Muscle layer of duodenum (tissue), 2 donors: ENCODE measurements around the gene NAV1.

Source experiments
- H3K27ac ChIP-seq: one replicate; pipeline ENCODE4 v1.7.0; 2013; ENCODE audit warnings: mild to moderate bottlenecking, low read length
- H3K27me3 ChIP-seq: one replicate; pipeline ENCODE4 v1.7.0; 2013; ENCODE audit warnings: low read depth, mild to moderate bottlenecking, control low read depth, low read length
- H3K36me3 ChIP-seq, 2 donors: one replicate each; pipeline ENCODE4 v1.7.0; 2013; ENCODE audit warnings: low read length in 2 of 2, control low read depth in 1 of 2, mild to moderate bottlenecking in 1 of 2; ENCODE audit not compliant: insufficient read depth in 2 of 2, control insufficient read depth in 1 of 2
- H3K4me1 ChIP-seq, 2 donors: one replicate each; pipeline ENCODE4 v1.7.0; 2013; ENCODE audit warnings: low read length in 2 of 2, mild to moderate bottlenecking in 2 of 2, control low read depth in 1 of 2, moderate library complexity in 1 of 2; ENCODE audit not compliant: insufficient read depth in 2 of 2, control insufficient read depth in 1 of 2
- H3K4me3 ChIP-seq, 2 donors: one replicate each; pipeline ENCODE4 v1.7.0; 2013; ENCODE audit warnings: low read length in 2 of 2, low read depth in 1 of 2, mild to moderate bottlenecking in 1 of 2
- H3K9me3 ChIP-seq, 2 donors: one replicate each; pipeline ENCODE4 v1.7.0; 2013; ENCODE audit warnings: low read length in 2 of 2, control low read depth in 1 of 2, mild to moderate bottlenecking in 1 of 2; ENCODE audit not compliant: control insufficient read depth in 1 of 2
- donor health status: healthy.

Gene NAV1

DNA sequence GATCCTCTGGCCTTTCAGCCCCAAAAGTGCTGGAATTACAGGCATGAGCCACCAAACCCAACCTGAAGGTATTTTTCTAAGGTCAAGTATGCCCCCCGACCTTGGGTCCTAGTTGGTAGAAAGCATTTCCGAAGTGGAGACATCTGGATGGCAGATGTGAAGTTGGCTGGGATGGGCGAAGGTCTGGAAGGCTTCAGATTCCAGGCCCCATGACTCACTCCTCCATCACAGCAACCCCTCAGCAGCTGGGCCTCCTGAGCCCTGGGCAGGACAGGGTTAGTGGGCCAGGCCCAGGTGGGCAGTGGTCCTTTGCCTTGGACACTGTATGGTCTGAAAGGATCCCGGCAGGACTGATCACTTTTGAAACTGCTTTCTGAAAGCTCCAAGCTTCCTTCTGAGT, 23.3 kb downstream of the NAV1 start:
- Histone ChIP-seq H3K9me3 (no peaks in the 10 kb centered on the region), H3K27ac (peak overlapping the region; percentile 63), H3K27me3 (no peaks in the 10 kb centered on the region), H3K4me3 (no peak overlapping the region), H3K4me1 (peaks cover 8 to 26% of the 10 kb centered on the region in 2 donors), H3K36me3 (no peaks in the 10 kb centered on the region)

DNA sequence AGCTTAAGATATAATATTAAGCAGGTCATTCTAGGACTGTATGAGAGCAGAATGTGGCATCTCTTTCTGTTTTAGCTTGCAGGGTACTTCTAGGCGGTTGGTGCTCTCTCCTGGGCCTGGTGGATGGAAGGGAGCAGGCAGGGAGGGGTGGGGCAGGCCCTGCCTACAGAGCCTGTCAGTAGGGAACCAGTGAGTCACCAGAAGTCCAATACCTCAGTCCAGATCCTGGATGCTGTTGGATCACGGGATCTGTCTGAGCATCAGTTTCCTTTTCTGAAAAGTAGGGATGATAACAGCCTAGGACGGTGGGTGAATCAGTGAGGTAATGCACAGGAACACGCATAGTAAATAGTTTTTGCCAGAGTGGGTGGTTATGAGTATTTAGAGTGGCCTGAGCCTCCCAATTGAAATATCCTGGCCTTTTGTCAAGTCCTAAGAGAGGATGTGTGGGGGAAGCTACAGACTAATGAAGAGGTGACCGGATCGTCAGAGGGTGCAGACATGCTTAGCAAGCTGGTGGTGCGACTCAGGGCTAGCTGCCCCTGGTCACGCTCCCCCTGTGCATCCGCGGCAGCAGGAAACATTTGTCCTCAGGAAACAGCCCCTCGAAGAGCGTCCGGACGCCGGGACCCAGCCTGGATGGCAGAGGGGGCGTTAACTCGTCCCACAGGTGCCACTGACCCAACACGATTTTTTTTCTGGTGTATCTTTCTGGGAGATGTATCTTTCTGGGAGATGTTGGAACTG, 23.9 kb downstream of the NAV1 start:
- Histone ChIP-seq H3K4me1 (peaks cover 8 to 21% of the 10 kb centered on the region in 2 donors), H3K4me3 (no peak overlapping the region), H3K9me3 (no peaks in the 10 kb centered on the region), H3K27me3 (no peaks in the 10 kb centered on the region), H3K27ac (peak overlapping the region; percentile 63), H3K36me3 (no peaks in the 10 kb centered on the region)

DNA sequence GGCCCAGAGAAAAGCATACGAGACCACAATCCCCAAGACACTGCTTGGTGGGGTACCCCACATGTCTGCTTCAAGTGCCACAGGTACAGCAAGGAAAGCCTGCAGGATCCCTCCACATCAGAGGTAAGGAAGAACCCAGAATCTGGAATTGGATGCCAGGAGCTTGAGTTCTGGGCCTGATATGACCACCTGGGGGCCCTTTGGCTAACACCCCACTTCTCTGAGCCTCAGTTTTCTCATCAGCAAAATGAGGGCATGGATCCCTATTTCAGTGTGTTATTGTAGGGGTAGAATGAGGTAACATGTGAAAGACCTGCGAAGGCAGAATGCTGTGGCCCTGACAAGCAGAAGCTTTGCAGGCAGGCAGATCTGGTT, 24.5 kb downstream of the NAV1 start:
- H3K9me3 ChIP-seq = no peaks in the 10 kb centered on the region
- no peak overlapping the region for H3K4me3 ChIP-seq
- peak overlapping the region; percentile 19 for H3K27ac ChIP-seq
- no peaks in the 10 kb centered on the region for H3K36me3 ChIP-seq
- H3K4me1 ChIP-seq = peaks cover 8 to 21% of the 10 kb centered on the region in 2 donors
- H3K27me3 ChIP-seq = no peaks in the 10 kb centered on the region

DNA sequence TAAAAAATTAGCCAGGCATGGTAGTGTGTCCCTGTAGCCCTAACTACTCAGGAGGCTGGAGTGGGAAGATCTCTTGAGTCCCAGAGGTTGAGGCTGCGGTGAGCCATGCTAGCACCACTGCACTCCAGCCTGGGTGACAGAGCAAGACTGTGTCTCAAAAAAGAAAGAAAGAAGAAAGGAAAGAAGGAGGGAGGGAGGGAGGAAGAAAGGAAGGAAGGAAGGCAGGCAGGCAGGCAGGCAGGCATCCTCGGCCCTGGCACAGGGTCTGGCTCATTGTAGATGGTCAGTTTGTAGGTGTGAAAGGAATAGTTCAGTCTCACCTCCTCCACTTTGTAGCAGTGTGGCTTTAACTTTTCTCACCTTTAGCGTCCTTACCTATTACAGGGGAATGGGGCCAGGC, 25.0 kb downstream of the NAV1 start:
- no peak overlapping the region for H3K27ac ChIP-seq
- no peaks in the 10 kb centered on the region for H3K27me3 ChIP-seq
- H3K36me3 ChIP-seq = no peaks in the 10 kb centered on the region
- no peaks in the 10 kb centered on the region for H3K9me3 ChIP-seq
- H3K4me1 ChIP-seq = peaks cover 8 to 21% of the 10 kb centered on the region in 2 donors
- no peak overlapping the region for H3K4me3 ChIP-seq

DNA sequence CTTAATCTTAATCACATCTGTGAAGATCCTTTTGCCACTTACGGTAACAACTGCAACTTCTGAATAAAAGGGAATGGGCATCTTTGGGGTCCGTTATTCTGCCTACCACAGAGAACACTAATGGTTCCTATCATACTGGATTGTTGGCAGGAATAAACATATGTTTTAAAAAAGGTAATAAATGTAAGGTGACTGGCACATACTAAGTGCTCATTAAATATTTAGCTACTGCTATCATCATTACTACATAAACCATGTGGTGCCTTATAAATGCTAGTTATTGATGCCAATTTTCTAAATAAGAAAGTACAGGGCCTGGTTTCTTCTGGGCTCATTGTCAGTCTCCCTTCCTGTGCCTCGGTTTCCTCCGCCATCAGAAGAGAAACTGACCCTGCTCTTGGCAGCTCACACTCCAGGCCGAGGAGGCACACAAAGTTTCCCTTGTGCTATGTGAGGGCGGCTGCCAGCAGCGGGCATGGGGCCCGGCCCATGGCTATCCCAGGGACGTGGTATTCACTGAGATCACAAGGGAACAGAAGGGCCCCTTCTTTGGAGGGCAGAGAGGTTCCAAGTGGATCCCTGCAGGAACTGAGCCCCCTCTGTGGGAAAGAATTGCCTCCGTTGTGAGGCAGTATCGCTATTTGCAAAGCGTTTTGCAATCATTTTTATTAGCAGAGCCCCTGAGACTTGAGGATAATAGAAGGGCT, 26.2 kb downstream of the NAV1 start:
- H3K27me3 ChIP-seq = no peaks in the 10 kb centered on the region
- no peak overlapping the region for H3K4me3 ChIP-seq
- no peaks in the 10 kb centered on the region for H3K36me3 ChIP-seq
- no peak overlapping the region for H3K27ac ChIP-seq
- peaks cover 8 to 12% of the 10 kb centered on the region in 2 donors for H3K4me1 ChIP-seq
- no peaks in the 10 kb centered on the region for H3K9me3 ChIP-seq

DNA sequence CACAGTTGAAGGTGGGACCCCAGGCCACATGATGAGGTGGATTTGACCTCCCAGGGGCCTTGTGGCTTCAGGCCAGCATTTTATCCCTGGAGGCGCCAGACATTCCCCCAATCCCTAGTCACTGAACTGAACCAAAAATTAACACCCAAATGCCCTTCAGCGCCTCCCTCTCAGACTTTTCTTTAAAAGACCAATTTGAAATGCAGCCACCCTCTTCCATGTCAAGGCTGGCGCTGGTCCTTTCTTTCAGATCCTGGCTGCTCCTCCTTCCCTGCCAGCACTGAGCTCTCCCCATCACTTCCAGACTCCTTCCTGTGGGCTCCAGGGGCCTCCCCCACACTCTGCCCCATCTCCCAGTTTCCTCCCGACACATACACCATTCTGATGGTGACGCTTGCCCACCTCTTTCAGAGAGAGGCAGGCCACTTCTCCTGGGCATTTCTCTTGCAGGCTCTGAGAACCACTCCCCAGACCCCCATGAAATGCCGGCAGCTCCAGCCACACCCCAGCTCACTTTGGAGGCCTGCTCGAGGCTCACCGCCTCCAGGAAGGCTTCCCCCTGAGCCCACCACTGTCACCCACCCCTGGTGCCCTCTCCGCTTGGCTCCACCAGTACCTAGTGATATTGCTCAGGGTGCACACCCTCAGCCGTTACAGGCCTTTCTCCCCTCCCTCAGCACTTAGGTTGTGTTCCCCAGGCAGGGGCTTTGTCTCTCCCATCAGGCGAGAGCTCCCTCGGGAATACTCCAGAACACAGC, 27.0 kb downstream of the NAV1 start:
- Histone ChIP-seq H3K36me3 (no peaks in the 10 kb centered on the region), H3K4me1 (peaks cover 8 to 9% of the 10 kb centered on the region in 2 donors), H3K4me3 (no peak overlapping the region), H3K27me3 (no peaks in the 10 kb centered on the region), H3K27ac (no peak overlapping the region), H3K9me3 (no peaks in the 10 kb centered on the region)

DNA sequence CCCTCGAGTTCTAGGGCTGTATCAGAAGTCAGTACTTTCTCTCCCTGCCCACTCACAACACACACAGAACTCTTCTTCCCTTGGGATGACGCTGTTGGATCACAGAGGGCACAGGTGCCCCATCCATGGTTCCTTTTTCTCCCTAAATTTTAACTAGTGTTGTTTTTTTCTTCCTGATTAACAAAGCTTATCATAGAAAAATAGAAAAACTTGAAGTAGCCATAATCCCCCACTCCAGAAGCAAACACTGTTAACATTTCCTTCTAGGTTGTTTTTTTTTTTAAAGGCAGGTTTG, 27.5 kb downstream of the NAV1 start:
- no peak overlapping the region for H3K4me3 ChIP-seq
- H3K4me1 ChIP-seq = peaks cover 5 to 9% of the 10 kb centered on the region in 2 donors
- no peaks in the 10 kb centered on the region for H3K9me3 ChIP-seq
- no peak overlapping the region for H3K27ac ChIP-seq
- no peaks in the 10 kb centered on the region for H3K27me3 ChIP-seq
- no peaks in the 10 kb centered on the region for H3K36me3 ChIP-seq

DNA sequence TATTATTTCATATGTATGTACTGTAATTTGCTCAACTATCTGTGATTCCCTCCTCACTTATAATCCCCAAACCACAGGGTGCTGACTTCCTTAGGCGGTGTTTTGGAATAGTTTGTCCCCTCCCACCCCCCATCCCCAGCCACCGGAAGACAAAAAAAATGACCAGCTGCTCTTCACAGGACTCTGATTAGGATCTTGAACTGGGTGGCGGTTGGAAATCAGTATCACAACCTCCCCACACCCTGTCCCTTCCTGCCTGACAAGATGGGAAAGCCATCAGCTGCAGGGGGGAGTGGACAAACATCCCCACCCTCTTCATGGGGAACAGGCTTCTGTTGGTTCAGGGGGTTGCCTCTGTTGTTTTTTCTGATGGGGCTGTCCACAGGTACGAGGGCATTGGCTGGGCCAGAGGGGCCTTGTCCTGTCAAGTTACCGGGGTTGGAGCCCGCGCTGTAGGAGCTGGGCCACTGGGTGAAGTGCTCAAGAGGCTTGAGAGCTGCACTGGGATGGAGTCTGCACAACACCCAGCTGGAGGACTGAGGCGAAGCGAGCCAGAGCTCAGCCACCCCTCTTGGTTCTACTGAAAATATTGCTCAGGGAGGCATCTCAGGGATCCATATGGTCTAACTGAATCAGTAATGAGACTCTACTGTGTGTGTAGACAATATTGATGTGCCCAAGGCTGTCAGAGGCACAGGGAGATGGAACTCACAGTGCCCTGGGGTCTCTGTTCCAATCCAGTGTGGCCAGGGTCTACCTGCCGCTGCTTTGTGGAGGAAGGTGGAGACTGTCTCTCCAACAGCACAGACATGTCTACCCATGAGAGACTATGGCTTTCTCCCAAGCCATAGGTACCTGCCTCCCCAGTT, 28.2 kb downstream of the NAV1 start:
- Histone ChIP-seq H3K9me3 (no peaks in the 10 kb centered on the region), H3K4me1 (peaks cover 4 to 9% of the 10 kb centered on the region in 2 donors), H3K27me3 (no peaks in the 10 kb centered on the region), H3K36me3 (no peaks in the 10 kb centered on the region), H3K4me3 (no peak overlapping the region), H3K27ac (no peak overlapping the region)

DNA sequence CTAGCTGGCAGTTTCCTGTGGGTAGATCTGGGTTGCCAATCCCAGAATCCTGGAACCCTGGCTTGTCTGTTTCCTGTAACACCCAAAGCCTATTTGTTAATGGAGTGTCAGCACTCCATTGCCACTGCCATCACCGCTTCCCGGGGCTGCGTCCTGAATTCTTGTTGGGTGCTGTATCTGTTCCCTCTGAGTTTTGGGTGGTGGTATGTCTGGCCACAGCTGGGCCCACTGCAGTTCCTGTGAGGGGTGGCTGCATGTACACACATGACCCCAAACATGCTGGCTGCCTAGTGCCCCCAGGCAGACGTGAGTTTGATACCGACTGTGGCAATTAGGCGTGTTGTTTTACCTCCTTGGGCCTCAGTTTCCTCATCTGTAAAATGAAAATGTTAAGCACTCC, 29.3 kb downstream of the NAV1 start:
- no peaks in the 10 kb centered on the region for H3K36me3 ChIP-seq

DNA sequence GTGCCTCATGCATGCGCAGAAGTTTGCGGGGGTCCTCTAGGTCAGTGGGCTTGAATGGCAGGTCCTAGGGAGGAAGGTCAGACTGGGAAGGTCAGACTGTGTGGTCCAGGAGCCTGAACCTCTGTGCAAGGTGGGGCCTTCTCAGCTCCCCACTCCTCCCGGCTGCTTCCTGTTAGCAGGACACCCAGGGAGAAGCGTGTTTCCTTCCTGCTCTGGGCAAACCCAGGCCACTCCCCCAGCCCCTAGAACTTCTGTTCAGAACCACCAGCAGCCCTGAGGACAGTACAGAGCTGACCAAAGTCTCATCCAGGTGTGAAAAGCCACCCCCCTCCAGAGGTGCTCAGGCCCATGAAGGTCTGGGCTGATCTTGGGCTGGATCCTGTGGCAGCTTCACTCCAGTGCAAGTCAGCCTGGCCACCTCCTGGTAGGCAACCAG, 29.9 kb downstream of the NAV1 start:
- no peaks in the 10 kb centered on the region for H3K36me3 ChIP-seq
- peaks cover 0 to 3% of the 10 kb centered on the region in 2 donors for H3K4me1 ChIP-seq
- H3K4me3 ChIP-seq = no peak overlapping the region
- no peaks in the 10 kb centered on the region for H3K27me3 ChIP-seq
- no peak overlapping the region for H3K27ac ChIP-seq
- H3K9me3 ChIP-seq = no peaks in the 10 kb centered on the region

More for the DNA sequence above, 29.3 kb downstream of the NAV1 start:
- no peak overlapping the region for H3K4me3 ChIP-seq
- no peak overlapping the region for H3K27ac ChIP-seq
- H3K4me1 ChIP-seq = peaks cover 0 to 3% of the 10 kb centered on the region in 2 donors
- H3K27me3 ChIP-seq = no peaks in the 10 kb centered on the region
- H3K9me3 ChIP-seq = no peaks in the 10 kb centered on the region
